ENCODE results near the gene UGT3A2. TPM values are rescaled to one million over a fixed set of nuclear protein-coding genes. Genes with fewer than 3 reads are reported as not detected.

Gene UGT3A2, protein sequence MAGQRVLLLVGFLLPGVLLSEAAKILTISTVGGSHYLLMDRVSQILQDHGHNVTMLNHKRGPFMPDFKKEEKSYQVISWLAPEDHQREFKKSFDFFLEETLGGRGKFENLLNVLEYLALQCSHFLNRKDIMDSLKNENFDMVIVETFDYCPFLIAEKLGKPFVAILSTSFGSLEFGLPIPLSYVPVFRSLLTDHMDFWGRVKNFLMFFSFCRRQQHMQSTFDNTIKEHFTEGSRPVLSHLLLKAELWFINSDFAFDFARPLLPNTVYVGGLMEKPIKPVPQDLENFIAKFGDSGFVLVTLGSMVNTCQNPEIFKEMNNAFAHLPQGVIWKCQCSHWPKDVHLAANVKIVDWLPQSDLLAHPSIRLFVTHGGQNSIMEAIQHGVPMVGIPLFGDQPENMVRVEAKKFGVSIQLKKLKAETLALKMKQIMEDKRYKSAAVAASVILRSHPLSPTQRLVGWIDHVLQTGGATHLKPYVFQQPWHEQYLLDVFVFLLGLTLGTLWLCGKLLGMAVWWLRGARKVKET
- total RNA-seq: not detected

DNA sequence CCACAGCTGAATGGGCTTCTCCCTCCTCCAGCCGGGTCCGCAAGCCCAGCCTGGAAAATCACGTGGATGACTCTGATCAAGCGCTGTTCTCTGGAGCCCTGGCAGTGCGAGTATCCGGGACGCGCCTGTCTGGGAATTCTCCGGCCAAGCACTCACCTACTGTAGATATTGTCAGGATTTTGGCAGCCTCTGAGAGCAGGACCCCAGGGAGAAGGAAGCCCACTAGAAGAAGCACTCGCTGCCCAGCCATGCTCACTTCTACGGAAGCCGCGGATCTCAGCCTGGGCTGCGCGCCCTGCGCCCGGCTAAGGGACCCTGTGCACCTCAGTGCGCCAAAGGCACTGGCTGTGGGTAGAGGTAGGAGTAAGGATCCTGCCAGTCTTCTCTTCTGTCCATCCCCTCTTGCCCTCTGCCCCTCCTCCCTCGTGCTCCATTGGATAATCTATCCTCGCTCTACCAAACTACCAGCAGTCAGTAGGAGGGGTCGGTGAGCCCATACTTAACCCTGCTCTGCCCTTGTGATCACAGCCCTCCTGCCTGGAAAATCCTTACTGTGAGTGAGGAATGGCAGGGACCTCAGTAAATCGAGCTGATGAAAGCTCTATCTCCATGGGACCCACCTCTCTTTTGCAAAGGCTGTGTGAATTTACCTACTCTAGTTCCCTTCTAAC, at the start of gene UGT3A2:
UGT3A2 (minus strand) TSS at position 343 of the 671 bp plus-strand sequence; CDS start at position 250, 93 bp downstream.
- DNase-seq (ENCODE audit: low spot score) (no peak), ATAC-seq (ENCODE audit: insufficient number of reproducible peaks, low FRiP score, low read depth) (no peak)
- Histone ChIP-seq H3K36me3 (no peaks in the 10 kb centered on the region), H3K27me3 (replicated peaks; ENCODE audit: insufficient read depth) (no peaks in the 10 kb centered on the region), H3K27ac (no peak within 1 kb of the TSS), H3K9me3 (no peaks in the 10 kb centered on the region), H3K4me1 (ENCODE audit: control insufficient read depth in 1 of 2, low read depth in 2 of 2) (no peaks in the 10 kb centered on the region), H3K4me3 (no peak within 1 kb of the TSS)
- TF ChIP-seq, protein P1, sequence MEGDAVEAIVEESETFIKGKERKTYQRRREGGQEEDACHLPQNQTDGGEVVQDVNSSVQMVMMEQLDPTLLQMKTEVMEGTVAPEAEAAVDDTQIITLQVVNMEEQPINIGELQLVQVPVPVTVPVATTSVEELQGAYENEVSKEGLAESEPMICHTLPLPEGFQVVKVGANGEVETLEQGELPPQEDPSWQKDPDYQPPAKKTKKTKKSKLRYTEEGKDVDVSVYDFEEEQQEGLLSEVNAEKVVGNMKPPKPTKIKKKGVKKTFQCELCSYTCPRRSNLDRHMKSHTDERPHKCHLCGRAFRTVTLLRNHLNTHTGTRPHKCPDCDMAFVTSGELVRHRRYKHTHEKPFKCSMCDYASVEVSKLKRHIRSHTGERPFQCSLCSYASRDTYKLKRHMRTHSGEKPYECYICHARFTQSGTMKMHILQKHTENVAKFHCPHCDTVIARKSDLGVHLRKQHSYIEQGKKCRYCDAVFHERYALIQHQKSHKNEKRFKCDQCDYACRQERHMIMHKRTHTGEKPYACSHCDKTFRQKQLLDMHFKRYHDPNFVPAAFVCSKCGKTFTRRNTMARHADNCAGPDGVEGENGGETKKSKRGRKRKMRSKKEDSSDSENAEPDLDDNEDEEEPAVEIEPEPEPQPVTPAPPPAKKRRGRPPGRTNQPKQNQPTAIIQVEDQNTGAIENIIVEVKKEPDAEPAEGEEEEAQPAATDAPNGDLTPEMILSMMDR (IDR thresholded peaks at IDR 0.05): no peak

DNA sequence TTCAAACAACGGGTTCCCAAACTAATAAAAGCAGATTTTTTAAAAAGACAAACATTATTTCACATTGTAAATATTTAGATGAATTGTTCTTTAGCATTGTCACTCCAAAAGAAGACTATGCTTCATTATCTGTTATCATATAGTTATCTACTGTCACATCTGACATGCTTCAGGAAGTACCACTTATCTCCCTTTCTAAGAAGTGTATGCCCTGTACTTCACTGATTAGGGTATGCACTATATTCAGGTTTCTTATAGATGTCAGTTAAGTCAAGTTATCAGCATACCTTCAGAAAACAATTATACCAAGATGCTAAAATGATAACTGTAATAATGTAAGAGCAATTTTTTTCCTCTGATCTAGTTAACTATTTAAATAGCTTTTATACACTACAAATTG, 44.6 kb upstream of the UGT3A2 start:
- H3K36me3 ChIP-seq: peaks cover 20% of the 10 kb centered on the region
- H3K4me3 ChIP-seq: no peak overlapping the region

DNA sequence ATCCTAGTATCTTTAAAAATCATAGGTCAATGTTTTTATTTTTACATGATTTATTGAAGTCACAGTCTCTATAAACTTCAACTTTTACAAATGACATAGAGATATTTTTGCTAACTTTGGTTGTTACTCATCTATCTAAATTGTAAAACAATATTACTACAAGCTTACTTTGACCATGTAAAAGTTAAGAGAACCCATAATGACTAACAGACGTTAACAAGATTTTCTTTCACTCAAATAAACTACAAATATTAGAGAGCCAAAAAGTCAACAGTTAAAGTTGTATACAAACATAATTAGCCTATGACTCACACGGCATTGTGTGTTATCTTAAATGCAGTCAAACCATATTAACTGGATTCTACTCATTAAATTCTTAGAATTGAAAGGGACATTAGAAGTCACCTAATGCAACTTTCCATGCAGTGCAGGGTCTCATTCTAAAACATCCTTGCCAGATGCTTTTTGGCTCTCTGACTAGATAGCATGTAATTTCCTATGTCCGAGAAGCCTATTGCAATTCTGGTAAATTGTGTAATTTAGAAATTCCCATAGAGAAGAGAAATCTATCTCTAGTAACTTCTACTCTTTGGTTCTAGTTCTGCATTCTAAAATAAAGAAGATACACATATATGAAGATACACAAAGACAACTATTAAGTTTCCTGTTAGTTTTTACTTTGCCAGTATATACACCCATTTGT, 42.2 kb upstream of the UGT3A2 start:
- no peaks in the 10 kb centered on the region for H3K4me1 ChIP-seq (ENCODE audit: control insufficient read depth in 1 of 2, low read depth in 2 of 2)
- no peaks in the 10 kb centered on the region for H3K27me3 ChIP-seq (replicated peaks; ENCODE audit: insufficient read depth)
- TF ChIP-seq, protein P1 (IDR thresholded peaks at IDR 0.05): no peak
- no peak overlapping the region for H3K4me3 ChIP-seq
- H3K27ac ChIP-seq: no peak overlapping the region
- no peaks in the 10 kb centered on the region for H3K9me3 ChIP-seq
- ATAC-seq (ENCODE audit: insufficient number of reproducible peaks, low FRiP score, low read depth) (no peak), DNase-seq (ENCODE audit: low spot score) (no peak)
- peaks cover 20% of the 10 kb centered on the region for H3K36me3 ChIP-seq

More for the DNA sequence above, 44.6 kb upstream of the UGT3A2 start:
- DNase-seq (ENCODE audit: low spot score) (no peak), ATAC-seq (ENCODE audit: insufficient number of reproducible peaks, low FRiP score, low read depth) (no peak)
- H3K4me1 ChIP-seq (ENCODE audit: control insufficient read depth in 1 of 2, low read depth in 2 of 2): no peaks in the 10 kb centered on the region
- no peaks in the 10 kb centered on the region for H3K9me3 ChIP-seq
- no peak overlapping the region for H3K27ac ChIP-seq
- H3K27me3 ChIP-seq (replicated peaks; ENCODE audit: insufficient read depth): no peaks in the 10 kb centered on the region
- TF ChIP-seq, protein P1 (IDR thresholded peaks at IDR 0.05): no peak

DNA sequence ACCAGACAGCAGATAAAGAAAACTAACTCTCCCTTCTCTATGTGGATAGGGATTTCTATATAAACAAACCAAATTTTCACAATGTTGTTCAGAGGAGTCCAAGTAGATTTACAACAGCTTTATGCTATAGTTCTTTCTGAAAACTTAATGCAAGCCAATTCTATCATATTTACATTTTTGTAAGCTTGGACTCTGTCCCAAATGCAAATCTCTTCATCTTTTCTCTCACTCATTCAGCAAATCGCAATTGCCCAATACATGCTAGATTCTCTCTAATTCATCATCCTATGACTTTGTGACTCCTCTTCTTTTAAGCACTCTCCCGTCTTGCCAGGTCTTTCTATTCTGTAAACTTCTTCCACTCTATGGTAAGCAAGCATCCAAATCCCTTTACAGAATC, 39.1 kb upstream of the UGT3A2 start:
- TF ChIP-seq, protein P1 (IDR thresholded peaks at IDR 0.05): no peak
- peaks cover 20% of the 10 kb centered on the region for H3K36me3 ChIP-seq
- no peak overlapping the region for H3K4me3 ChIP-seq

DNA sequence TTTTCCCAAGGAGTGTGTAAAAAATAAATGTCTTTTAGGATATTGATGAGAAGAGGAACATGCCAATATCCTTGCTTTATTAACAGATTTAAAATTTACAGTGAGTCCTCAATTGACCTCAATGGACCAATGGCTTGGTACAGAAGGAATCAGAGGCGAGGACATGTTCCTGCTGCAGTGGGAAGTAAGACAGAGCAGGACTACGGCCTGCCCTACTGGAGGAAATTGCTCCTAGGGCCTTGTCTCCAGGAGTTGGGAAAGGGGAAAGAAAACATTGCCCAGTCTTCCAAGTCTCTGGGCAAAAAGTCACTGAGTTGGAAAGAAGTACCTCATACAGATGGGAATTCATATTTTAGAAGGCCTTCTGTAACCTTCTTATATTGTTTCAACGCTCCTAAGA, 33.1 kb upstream of the UGT3A2 start:
- Histone ChIP-seq H3K9me3 (no peaks in the 10 kb centered on the region), H3K27me3 (replicated peaks; ENCODE audit: insufficient read depth) (no peaks in the 10 kb centered on the region), H3K4me1 (ENCODE audit: control insufficient read depth in 1 of 2, low read depth in 2 of 2) (no peaks in the 10 kb centered on the region), H3K4me3 (no peak overlapping the region), H3K27ac (no peak overlapping the region), H3K36me3 (no peaks in the 10 kb centered on the region)
- no peak for ATAC-seq (ENCODE audit: insufficient number of reproducible peaks, low FRiP score, low read depth)
- TF ChIP-seq, protein P1 (IDR thresholded peaks at IDR 0.05): no peak
- DNase-seq (ENCODE audit: low spot score): no peak

More for the DNA sequence above, 39.1 kb upstream of the UGT3A2 start:
- no peak for ATAC-seq (ENCODE audit: insufficient number of reproducible peaks, low FRiP score, low read depth)
- no peaks in the 10 kb centered on the region for H3K9me3 ChIP-seq
- DNase-seq (ENCODE audit: low spot score): no peak
- no peak overlapping the region for H3K27ac ChIP-seq
- H3K27me3 ChIP-seq (replicated peaks; ENCODE audit: insufficient read depth): no peaks in the 10 kb centered on the region
- no peaks in the 10 kb centered on the region for H3K4me1 ChIP-seq (ENCODE audit: control insufficient read depth in 1 of 2, low read depth in 2 of 2)

Data from thoracic aorta (tissue), 2 donors.